T-helper 2 cell treated with Interferon-gamma antibody and Interleukin-4, amounts not matched to agents 5 μg/mL and 100 μg/mL, for 36 hours (primary cell): ENCODE data around the gene SLC36A3.

Experiments used
- DNase-seq: peaks from one replicate; pipeline ENCODE4 v3.0.0; 2021; ENCODE audit warnings: low spot score
- H3K27ac Mint-ChIP-seq: one replicate; pipeline ENCODE4 v1.8.0; 2021; ENCODE audit warnings: mild to moderate bottlenecking, mixed read lengths
- H3K27me3 Mint-ChIP-seq: one replicate; pipeline ENCODE4 v1.8.0; 2021; ENCODE audit warnings: low read depth, mixed read lengths
- H3K36me3 Mint-ChIP-seq: one replicate; pipeline ENCODE4 v1.8.0; 2021; ENCODE audit warnings: low read depth, mixed read lengths
- H3K4me1 Mint-ChIP-seq: one replicate; pipeline ENCODE4 v1.8.0; 2021; ENCODE audit warnings: low read depth, mixed read lengths
- H3K4me3 Mint-ChIP-seq: one replicate; pipeline ENCODE4 v1.8.0; 2022; ENCODE audit warnings: mild to moderate bottlenecking, moderate library complexity, mixed read lengths
- H3K9me3 Mint-ChIP-seq: one replicate; pipeline ENCODE4 v1.8.0; 2021; ENCODE audit warnings: mixed read lengths

The SLC36A3 gene

DNA sequence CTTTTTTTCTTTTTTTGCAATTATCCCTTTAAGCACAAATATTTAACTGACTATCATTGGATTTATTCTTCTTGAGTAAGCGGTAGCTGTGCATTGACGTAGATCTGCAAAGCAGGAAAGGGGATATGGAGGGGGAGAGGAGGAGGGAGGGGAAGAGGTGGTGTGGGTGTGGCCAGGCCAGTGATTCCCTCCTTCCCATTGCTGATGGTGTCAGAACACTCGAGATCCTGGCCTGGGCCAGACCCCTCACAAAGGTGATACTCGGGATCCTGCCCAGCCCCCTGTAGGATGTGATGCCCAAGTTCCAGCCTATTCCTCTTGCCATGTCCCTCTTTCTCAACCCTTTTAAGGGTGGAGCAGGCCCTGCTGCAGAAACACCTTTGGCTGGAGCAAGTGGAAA is 9.9 kb downstream of the SLC36A3 start:
- Mint-ChIP-seq H3K4me3 (no peak overlapping the region), H3K27me3 (peaks cover 5% of the 10 kb centered on the region), H3K36me3 (no peaks in the 10 kb centered on the region), H3K9me3 (no peaks in the 10 kb centered on the region), H3K27ac (no peak overlapping the region), H3K4me1 (peaks cover 4% of the 10 kb centered on the region)
- DNase-seq = no peak

DNA sequence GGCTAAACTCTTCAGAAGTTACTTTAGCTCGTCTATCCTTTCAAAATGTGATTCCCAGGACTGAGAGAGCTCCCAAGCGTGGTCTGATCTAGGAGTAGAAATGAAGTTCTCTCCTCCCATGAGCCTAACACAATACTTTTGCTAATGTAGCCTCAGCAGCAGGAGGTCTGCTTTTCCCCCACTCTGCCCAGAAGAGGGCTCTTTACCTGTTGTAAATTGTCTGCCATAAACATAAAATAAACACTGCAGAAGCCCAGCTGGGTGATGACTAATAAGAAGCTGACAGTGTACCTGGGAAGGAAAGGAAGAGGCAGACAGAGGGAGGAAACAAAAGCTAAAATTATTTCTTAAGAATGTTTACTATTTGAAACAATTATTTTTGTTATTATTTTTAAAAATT is 15.4 kb downstream of the SLC36A3 start:
- no peak overlapping the region for H3K27ac Mint-ChIP-seq
- DNase-seq = no peak
- H3K27me3 Mint-ChIP-seq = peaks cover 3% of the 10 kb centered on the region
- peaks cover 4% of the 10 kb centered on the region for H3K4me1 Mint-ChIP-seq
- H3K36me3 Mint-ChIP-seq = no peaks in the 10 kb centered on the region
- no peak overlapping the region for H3K4me3 Mint-ChIP-seq
- H3K9me3 Mint-ChIP-seq = no peaks in the 10 kb centered on the region

DNA sequence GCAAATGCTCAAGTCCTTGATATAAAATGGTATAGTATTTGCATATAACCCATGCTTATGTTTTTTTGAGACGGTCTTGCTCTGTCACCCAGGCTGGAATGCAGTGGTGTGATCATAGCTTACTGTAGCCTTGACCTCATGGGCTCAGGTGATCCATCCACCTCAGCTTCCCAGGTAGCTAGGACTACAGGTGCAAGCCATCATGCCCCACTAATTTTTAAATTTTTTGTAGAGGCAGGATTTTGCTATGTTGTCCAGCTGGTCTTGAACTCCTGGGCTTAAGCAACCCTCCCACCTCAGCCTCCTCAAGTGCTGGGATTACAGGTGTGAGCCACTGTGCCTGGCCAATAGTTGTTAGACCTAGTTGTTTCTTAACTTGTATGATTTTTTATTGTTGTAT is 17.3 kb downstream of the SLC36A3 start:
- H3K27me3 Mint-ChIP-seq = peaks cover 3% of the 10 kb centered on the region
- peaks cover 4% of the 10 kb centered on the region for H3K4me1 Mint-ChIP-seq
- no peak overlapping the region for H3K4me3 Mint-ChIP-seq

DNA sequence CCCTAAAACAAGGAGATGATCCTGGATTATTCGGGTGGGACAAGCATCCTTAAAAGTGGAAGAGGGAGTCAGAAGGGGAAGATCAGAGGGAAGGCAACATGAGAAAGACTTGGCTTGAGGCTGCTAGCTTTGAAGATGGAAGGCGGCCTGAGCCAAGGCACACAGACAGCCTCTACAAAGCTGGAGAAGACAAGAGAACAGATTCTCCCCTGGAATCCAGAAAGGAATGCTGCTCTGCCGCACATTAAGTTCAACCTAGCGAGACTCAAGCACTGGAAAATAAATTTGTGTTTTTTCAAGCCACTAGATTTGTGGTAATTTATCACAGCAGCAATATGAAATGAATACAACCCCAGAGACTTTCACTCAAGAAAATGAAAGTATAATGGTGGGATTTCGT is 17.9 kb downstream of the SLC36A3 start:
- Mint-ChIP-seq H3K36me3 (no peaks in the 10 kb centered on the region), H3K27ac (no peak overlapping the region), H3K4me1 (peaks cover 4% of the 10 kb centered on the region), H3K9me3 (no peaks in the 10 kb centered on the region), H3K4me3 (no peak overlapping the region), H3K27me3 (peaks cover 3% of the 10 kb centered on the region)
- no peak for DNase-seq

More for the DNA sequence above, 17.3 kb downstream of the SLC36A3 start:
- H3K9me3 Mint-ChIP-seq = no peaks in the 10 kb centered on the region
- no peaks in the 10 kb centered on the region for H3K36me3 Mint-ChIP-seq
- no peak for DNase-seq
- no peak overlapping the region for H3K27ac Mint-ChIP-seq

DNA sequence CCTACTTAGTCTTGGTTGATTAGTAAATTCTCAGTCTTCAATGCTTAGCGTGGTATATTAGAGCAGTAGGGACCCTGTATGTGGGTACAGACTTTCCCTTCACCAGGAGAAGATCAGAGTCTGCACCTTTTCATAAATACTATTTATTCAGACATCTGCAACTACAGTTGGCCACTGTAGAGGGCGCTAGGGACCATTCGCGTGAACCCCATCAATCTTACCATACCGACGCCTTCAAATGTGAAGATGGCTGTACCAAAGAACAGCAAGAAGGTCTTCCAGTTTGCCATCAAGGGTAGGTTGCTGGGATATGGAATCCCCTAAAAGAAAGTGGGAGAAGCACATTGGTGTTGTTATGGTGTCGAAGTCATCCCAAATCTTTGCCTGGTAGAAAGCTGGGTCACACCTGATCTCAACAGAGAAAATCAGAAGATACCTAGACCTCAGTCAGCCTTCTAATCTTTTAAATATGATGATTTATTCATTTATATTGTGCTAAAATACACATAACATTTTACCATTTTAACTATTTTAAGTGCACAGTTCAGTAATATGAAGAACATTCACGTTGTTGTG is 19.1 kb downstream of the SLC36A3 start:
- Mint-ChIP-seq H3K4me3 (no peak overlapping the region), H3K4me1 (peaks cover 5% of the 10 kb centered on the region), H3K27me3 (peaks cover 3% of the 10 kb centered on the region), H3K9me3 (no peaks in the 10 kb centered on the region), H3K27ac (no peak overlapping the region), H3K36me3 (no peaks in the 10 kb centered on the region)
- DNase-seq = no peak

DNA sequence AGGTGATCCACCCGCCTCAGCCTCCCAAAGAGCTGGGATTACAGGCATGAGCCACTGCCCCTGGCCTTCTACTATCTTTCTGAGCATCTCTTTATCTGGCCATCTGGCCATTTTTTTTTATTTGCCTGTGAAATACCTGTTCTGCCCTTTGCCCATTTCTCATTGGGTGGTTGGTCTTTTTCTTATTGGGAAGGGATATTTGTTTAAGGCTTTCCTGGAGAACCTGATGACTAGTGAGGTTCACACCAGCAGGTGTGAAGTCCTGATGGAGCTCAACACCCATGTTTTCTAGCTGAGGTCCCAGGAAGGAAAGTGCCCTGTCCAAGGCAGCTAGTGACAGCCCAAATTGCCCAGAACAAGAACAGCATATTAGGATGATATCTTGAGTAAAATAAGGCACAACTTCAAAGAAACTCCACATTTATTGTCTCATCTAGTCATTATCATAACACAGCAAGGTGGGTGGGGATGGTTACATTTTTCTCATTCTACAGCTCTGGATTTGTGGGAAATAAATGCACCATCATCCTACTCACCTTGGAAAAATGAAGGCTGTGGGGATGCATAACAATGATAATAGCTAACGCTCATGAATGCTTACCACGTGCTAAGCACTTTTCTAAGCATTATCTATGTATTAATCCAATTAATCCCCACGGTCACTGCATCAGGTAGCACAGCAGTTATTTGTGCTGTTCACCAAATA is 20.3 kb downstream of the SLC36A3 start:
- H3K27me3 Mint-ChIP-seq = peaks cover 3% of the 10 kb centered on the region
- DNase-seq = no peak

DNA sequence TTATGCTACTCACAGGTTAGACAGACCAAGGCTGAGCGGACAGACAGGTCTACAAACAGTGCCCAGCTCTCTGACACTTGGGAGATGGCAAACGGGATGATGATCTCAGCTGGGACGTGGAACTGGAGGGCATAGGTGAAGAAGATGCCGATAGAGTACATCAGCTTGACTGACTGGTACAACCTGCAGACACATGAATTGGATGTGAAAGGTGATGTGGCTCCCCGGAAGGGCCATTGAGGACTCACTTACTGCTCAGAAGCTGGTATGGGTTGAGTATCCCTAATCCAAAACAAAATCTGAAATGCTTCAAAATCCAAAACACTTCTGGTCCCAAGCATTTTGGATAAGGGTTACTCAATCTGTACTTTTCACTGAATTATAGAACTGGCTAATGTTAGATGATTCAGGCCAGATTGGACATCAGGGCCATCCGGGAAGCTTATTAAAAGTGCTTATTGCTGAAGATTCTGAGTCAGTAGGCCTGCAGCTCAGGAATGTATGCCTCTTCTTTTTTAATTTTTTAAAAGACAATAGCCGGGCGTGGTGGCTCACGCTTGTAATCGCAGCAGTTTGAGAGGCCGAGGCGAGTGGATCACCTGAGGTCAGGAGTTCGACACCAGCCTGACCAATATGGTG is 22.4 kb downstream of the SLC36A3 start:
- Mint-ChIP-seq H3K36me3 (no peaks in the 10 kb centered on the region), H3K27ac (no peak overlapping the region), H3K9me3 (no peaks in the 10 kb centered on the region)

More for the DNA sequence above, 20.3 kb downstream of the SLC36A3 start:
- peaks cover 5% of the 10 kb centered on the region for H3K4me1 Mint-ChIP-seq
- no peak overlapping the region for H3K4me3 Mint-ChIP-seq
- no peak overlapping the region for H3K27ac Mint-ChIP-seq
- H3K36me3 Mint-ChIP-seq = no peaks in the 10 kb centered on the region
- H3K9me3 Mint-ChIP-seq = no peaks in the 10 kb centered on the region

DNA sequence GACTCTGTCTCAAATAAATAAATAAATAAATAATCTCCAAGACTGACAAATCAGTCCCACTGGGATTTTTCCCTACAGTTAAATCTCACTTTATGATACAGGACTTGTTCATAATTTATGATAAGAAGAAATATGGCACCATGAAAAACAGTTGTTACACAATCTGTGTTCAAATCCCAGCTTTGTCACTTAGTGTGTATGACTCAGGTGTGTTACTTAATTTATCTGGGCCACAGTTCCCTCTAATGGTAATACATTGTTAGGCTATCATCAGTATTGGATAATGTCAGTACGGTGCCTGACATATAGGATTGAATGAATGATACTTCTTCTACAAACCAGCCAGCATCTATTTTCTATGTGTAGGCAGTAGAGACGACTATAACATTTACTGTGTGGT is 23.1 kb downstream of the SLC36A3 start:
- Mint-ChIP-seq H3K27me3 (peaks cover 3% of the 10 kb centered on the region), H3K9me3 (no peaks in the 10 kb centered on the region), H3K36me3 (no peaks in the 10 kb centered on the region), H3K27ac (no peak overlapping the region), H3K4me1 (peaks cover 2% of the 10 kb centered on the region), H3K4me3 (no peak overlapping the region)
- DNase-seq = no peak

More for the DNA sequence above, 22.4 kb downstream of the SLC36A3 start:
- no peak overlapping the region for H3K4me3 Mint-ChIP-seq
- H3K4me1 Mint-ChIP-seq = peaks cover 4% of the 10 kb centered on the region
- DNase-seq = no peak
- peaks cover 4% of the 10 kb centered on the region for H3K27me3 Mint-ChIP-seq

DNA sequence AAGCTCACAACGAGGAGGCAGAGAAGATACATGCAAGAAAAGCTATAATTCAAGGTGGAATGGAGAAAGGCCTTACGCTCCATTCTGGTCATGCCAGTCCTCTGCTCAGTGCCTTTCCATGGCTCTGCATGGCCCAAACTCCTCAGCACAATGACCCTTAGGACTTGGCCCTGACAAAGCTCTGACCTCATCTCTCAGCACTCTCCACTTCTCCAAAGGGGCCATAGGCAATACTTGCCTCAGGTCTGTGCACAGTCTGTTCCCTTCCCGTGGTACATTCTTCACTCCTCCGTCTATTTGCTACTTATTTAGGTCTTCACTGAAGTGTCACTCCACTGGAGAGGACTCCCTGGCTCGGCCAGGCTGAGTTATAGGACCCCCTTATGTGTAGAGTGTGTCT is 24.7 kb downstream of the SLC36A3 start:
- H3K4me3 Mint-ChIP-seq = no peak overlapping the region

DNA sequence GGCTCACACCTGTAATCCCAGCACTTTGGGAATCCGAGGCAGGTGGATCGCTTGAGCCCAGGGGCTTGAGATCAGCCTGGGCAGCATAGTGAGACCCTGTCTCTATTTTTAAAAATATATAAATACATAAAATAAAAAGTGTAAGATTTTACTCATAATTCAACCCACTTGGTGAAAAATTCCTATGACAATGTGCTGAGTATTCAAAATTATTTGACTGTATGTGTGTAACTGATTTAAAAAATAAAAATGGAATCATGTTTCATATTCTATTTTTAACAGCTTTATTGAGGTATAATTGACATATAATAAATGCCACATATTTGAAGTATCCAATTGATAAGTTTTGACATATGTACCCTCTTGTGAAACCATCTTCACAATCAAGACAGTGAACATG is 27.8 kb downstream of the SLC36A3 start:
- Mint-ChIP-seq H3K4me1 (peaks cover 1% of the 10 kb centered on the region), H3K36me3 (no peaks in the 10 kb centered on the region), H3K4me3 (no peak overlapping the region), H3K27ac (no peak overlapping the region), H3K9me3 (no peaks in the 10 kb centered on the region), H3K27me3 (peaks cover 3% of the 10 kb centered on the region)
- no peak for DNase-seq

More for the DNA sequence above, 24.7 kb downstream of the SLC36A3 start:
- peaks cover 3% of the 10 kb centered on the region for H3K27me3 Mint-ChIP-seq
- no peak for DNase-seq
- no peaks in the 10 kb centered on the region for H3K9me3 Mint-ChIP-seq
- H3K27ac Mint-ChIP-seq = no peak overlapping the region
- H3K36me3 Mint-ChIP-seq = no peaks in the 10 kb centered on the region
- peaks cover 1% of the 10 kb centered on the region for H3K4me1 Mint-ChIP-seq

DNA sequence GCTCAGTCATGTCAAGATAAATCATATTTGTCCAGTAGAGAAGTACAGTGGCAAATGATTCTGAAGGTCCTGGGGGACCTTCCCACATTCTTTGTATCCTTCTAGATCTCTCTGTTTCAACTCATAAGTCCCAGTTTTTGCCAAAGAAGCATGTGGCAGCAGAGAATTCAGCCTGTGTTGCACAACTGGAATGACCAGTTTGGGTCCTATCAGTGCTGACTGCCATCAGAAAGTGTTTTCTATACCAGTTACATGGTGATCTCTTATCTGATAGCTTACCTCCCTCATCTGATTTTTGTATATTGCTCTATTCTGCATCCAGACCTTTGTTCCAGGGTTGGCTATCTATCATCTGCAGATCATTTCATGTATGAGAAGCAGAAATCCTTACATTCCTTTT is 28.9 kb downstream of the SLC36A3 start:
- H3K9me3 Mint-ChIP-seq = no peaks in the 10 kb centered on the region
- H3K36me3 Mint-ChIP-seq = no peaks in the 10 kb centered on the region
- H3K27me3 Mint-ChIP-seq = peaks cover 3% of the 10 kb centered on the region
- DNase-seq = no peak
- no peak overlapping the region for H3K4me3 Mint-ChIP-seq
- H3K4me1 Mint-ChIP-seq = no peaks in the 10 kb centered on the region
- no peak overlapping the region for H3K27ac Mint-ChIP-seq

DNA sequence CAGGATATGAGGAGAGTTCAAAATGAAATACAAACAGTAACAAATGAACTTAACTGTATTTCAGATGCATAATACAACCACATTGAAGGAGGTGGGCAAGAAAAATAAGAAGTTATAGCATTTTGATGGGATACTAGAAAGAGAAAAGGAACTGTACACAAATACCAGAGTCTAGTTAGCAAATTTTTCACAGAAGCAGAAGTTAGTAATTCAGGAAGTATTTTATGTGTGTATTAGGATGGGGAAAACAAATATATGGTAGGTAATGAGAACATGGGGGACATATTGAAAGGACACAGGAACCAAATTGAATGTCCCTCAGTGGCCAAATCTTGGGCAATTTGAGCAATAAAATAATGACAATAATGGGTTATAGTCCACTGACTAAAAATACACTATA is 32.2 kb downstream of the SLC36A3 start:
- Mint-ChIP-seq H3K9me3 (no peaks in the 10 kb centered on the region), H3K27me3 (peaks cover 3% of the 10 kb centered on the region), H3K4me3 (no peak overlapping the region), H3K27ac (no peak overlapping the region), H3K36me3 (peaks cover 12% of the 10 kb centered on the region), H3K4me1 (no peaks in the 10 kb centered on the region)
- DNase-seq = no peak

DNA sequence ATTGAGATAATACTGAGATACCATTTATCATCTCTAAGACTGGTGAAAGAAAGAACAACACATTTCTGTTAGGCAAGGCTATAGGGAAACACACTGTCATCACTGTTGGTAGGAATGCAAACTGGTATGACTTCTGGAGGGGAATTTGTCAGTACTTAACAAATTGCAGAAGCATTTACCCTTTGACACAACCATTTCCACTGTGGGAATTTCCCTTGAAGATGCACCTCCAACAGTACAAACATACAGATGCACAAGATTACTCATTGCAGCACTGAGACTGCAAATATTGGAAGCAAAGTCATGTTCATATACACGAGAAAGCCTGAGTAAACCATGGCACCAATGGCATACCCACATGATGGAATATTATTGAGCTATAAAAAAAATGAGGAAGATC is 33.0 kb downstream of the SLC36A3 start:
- Mint-ChIP-seq H3K27me3 (no peaks in the 10 kb centered on the region), H3K4me3 (no peak overlapping the region), H3K36me3 (peaks cover 13% of the 10 kb centered on the region), H3K9me3 (no peaks in the 10 kb centered on the region), H3K27ac (no peak overlapping the region), H3K4me1 (no peaks in the 10 kb centered on the region)
- peak; percentile 39 for DNase-seq

DNA sequence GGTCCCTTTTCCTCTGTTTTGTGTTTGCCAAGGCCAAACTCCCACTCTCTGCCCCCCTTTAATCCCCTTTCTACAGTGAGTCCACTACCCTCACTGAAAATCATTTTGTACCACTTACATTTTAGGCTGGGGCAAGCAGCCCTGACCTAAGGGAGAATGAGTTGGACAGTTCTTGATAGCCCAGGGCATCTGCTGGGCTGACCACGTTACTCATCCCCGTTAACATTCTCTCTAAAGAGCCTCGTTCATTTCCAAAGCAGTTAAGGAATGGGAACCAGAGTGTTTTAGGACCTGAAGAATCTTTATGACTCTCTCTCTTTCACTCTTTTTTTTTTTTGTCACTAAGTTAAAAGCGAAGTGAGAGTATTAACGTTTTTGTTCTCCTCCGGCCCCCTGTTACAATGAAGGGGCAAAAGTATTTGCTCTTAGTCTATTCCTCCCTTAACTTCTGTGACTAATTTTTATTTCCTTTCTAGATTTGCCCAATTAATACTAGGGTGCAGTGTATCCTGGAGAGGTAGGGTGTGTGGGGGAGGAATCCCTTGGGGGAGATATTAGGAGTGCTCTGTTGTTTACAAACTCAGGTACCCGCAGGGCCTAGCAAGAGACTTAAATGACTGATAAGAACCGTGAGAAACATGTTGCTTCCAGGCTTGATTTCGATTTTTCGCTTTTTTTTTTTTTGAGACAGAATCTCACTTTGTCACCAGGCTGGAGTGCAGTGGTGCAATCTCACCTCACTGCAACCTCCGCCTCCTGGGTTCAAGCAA is 35.9 kb downstream of the SLC36A3 start:
- no peaks in the 10 kb centered on the region for H3K27me3 Mint-ChIP-seq
- peaks cover 12% of the 10 kb centered on the region for H3K4me1 Mint-ChIP-seq
- peaks cover 25% of the 10 kb centered on the region for H3K36me3 Mint-ChIP-seq
- no peak overlapping the region for H3K4me3 Mint-ChIP-seq
- no peak overlapping the region for H3K27ac Mint-ChIP-seq
- DNase-seq = no peak
- no peaks in the 10 kb centered on the region for H3K9me3 Mint-ChIP-seq
